GM23248 (cell line): ENCODE measurements around the gene NOS1AP. TPM values are rescaled to one million over a fixed set of nuclear protein-coding genes. Genes with fewer than 3 reads are reported as not detected.

ENCODE experiments used
- DNase-seq: peaks from one replicate; pipeline ENCODE4 v3.0.0-alpha.2; 2015
- H2AFZ ChIP-seq: fragments of 200-600 bp; sonication (generic); 2 replicates; pipeline ENCODE4 v1.6.1; 2016; ENCODE audit warnings: antibody characterized with exemption
- H3F3A ChIP-seq: fragments of 200-600 bp; sonication (generic); 2 replicates; pipeline ENCODE4 v1.6.1; 2016; ENCODE audit warnings: mild to moderate bottlenecking, antibody characterized with exemption, mixed run types; ENCODE audit not compliant: insufficient read depth
- H3K27ac ChIP-seq: fragments of 200-600 bp; sonication (generic); 2 replicates; pipeline ENCODE4 v1.5.1; 2016; ENCODE audit warnings: mild to moderate bottlenecking
- H3K27me3 ChIP-seq: fragments of 200-600 bp; sonication (generic); replicated peaks from 2 replicates; pipeline ENCODE4 v1.6.1; 2016; ENCODE audit warnings: mild to moderate bottlenecking; ENCODE audit not compliant: insufficient read depth
- H3K36me3 ChIP-seq: fragments of 200-600 bp; sonication (generic); 2 replicates; pipeline ENCODE4 v1.6.1; 2016; ENCODE audit warnings: low read depth, mild to moderate bottlenecking
- H3K4me1 ChIP-seq: fragments of 200-600 bp; sonication (generic); 2 replicates; pipeline ENCODE4 v1.6.1; 2016; ENCODE audit warnings: mild to moderate bottlenecking; ENCODE audit not compliant: insufficient read depth
- H3K4me2 ChIP-seq: fragments of 200-600 bp; sonication (generic); one replicate; pipeline ENCODE4 v1.6.1; 2016; ENCODE audit warnings: mild to moderate bottlenecking; ENCODE audit not compliant: unreplicated experiment
- H3K4me3 ChIP-seq: fragments of 200-600 bp; sonication (generic); 2 replicates; pipeline ENCODE4 v1.5.1; 2016; ENCODE audit warnings: mild to moderate bottlenecking
- H3K79me2 ChIP-seq: fragments of 200-600 bp; sonication (generic); 2 replicates; pipeline ENCODE4 v1.6.1; 2016; ENCODE audit warnings: mild to moderate bottlenecking; ENCODE audit not compliant: insufficient read depth
- H3K9ac ChIP-seq: fragments of 200-600 bp; sonication (generic); 2 replicates; pipeline ENCODE4 v1.6.1; 2016; ENCODE audit warnings: mild to moderate bottlenecking
- H3K9me2 ChIP-seq: fragments of 200-600 bp; sonication (generic); 2 replicates; pipeline ENCODE4 v1.6.1; 2016; ENCODE audit warnings: mixed run types, mild to moderate bottlenecking, moderate library complexity; ENCODE audit not compliant: insufficient read depth
- H3K9me3 ChIP-seq: fragments of 200-600 bp; sonication (generic); one replicate; pipeline ENCODE4 v1.6.1; 2017; ENCODE audit warnings: low read depth
- H4K20me1 ChIP-seq: fragments of 200-600 bp; sonication (generic); 2 replicates; pipeline ENCODE4 v1.6.0; 2016; ENCODE audit not compliant: insufficient read depth
- EZH2 ChIP-seq: fragments of 200-600 bp; sonication (generic); IDR thresholded peaks from 2 replicates; pipeline ENCODE4 v1.6.1; 2018; ENCODE audit warnings: antibody characterized with exemption, mild to moderate bottlenecking; ENCODE audit not compliant: insufficient read depth, poor library complexity, severe bottlenecking
- EZH2phosphoT487 ChIP-seq: fragments of 200-600 bp; sonication (generic); IDR thresholded peaks from 2 replicates; pipeline ENCODE4 v1.6.1; 2018; ENCODE audit warnings: antibody characterized with exemption, moderate library complexity, mild to moderate bottlenecking, low read depth; ENCODE audit not compliant: insufficient read depth
- WGBS, 2 experiments: methylation state at CpG; one replicate each; pipeline ENCODE4 v1.1.6; 2015 to 2017; ENCODE audit warnings: low lambda C conversion rate in 2 of 2, low coverage in 1 of 2; ENCODE audit errors: missing lambda C conversion rate in 2 of 2; 5-methylcytosine and 5-hydroxymethylcytosine counted together
- in situ Hi-C: fragments of 300-500 bp; cut with MboI; formaldehyde crosslinking; loops from 2 replicates; pipeline ENCODE4 v1.15.0; 2020
- polyA plus RNA-seq: library from polyadenylated mRNA; unstranded; fragments of >200 nt; fragmentation: Nextera tagmentation; extraction: Ambion mirVana; gene quantifications from 2 replicates; pipeline ENCODE4 v1.2.1, GENCODE V29; 2016
- total RNA-seq: library from RNA; depleted of rRNA; stranded (reverse); fragments of >200 nt; shearing (Covaris generic); gene quantifications from 2 replicates; pipeline ENCODE4 v1.2.3, GENCODE V29; 2014

NOS1AP gene
- total and polyA plus RNA-seq, 2 experiments from 2014 or later, result 0.18 TPM; not detected in 1

- in situ Hi-C loops, result no loop called here
- Histone ChIP-seq H3K9ac (no peak overlapping the region), H3K79me2 (no peaks in the 10 kb centered on the region), H3K9me2 (no peaks in the 10 kb centered on the region), H3K4me2 (no peak overlapping the region), H2AFZ (no peak overlapping the region), H3K27ac (no peak overlapping the region), H3K4me1 (peaks cover under 1% of the 10 kb centered on the region), H3K27me3 (no peaks in the 10 kb centered on the region), H3K4me3 (no peak overlapping the region), H3F3A (peaks cover 1% of the 10 kb centered on the region; the same call in 1 of the 2 replicates), H4K20me1 (no peaks in the 10 kb centered on the region), H3K36me3 (no peaks in the 10 kb centered on the region), H3K9me3 (no peaks in the 10 kb centered on the region)
- DNase-seq, result no peak
- TF ChIP-seq EZH2phosphoT487 (no peak), EZH2 (no peak)
- 59 to 65% methylated on average over 2 of the region's 2 CpGs for WGBS, 2 experiments
Observed at GRCh38 chr1:162229549-162229948, 160.1 kb downstream of the NOS1AP start.

GRCh38 chr1:162230096-162230495 lies 160.6 kb downstream of the NOS1AP start:
- Histone ChIP-seq H3K4me3 (no peak overlapping the region), H3K27me3 (no peaks in the 10 kb centered on the region), H3K9ac (no peak overlapping the region), H3F3A (peaks cover 7% of the 10 kb centered on the region; the same call in 1 of the 2 replicates), H3K36me3 (no peaks in the 10 kb centered on the region), H3K79me2 (no peaks in the 10 kb centered on the region), H3K4me2 (no peak overlapping the region), H3K9me2 (no peaks in the 10 kb centered on the region), H4K20me1 (no peaks in the 10 kb centered on the region), H3K27ac (no peak overlapping the region), H3K9me3 (no peaks in the 10 kb centered on the region), H3K4me1 (peaks cover 6% of the 10 kb centered on the region), H2AFZ (no peak overlapping the region)
- DNase-seq, result peak; percentile 23
- TF ChIP-seq EZH2phosphoT487 (no peak), EZH2 (no peak)
- 33 to 55% methylated on average over 3 of the region's 3 CpGs for WGBS, 2 experiments
- in situ Hi-C loops, result no loop called here

- no peak overlapping the region for H3K27ac ChIP-seq
- WGBS, 2 experiments, result 62 to 63% methylated on average over 3 of the region's 3 CpGs
- no peak for DNase-seq
- TF ChIP-seq EZH2, result no peak
- no peak for TF ChIP-seq EZH2phosphoT487
- H3K9ac ChIP-seq, result no peak overlapping the region
- no peaks in the 10 kb centered on the region for H3K9me3 ChIP-seq
- H3K27me3 ChIP-seq, result no peaks in the 10 kb centered on the region
- no peak overlapping the region for H3K4me3 ChIP-seq
- no peak overlapping the region for H3K4me2 ChIP-seq
- no peaks in the 10 kb centered on the region for H3K36me3 ChIP-seq
- H2AFZ ChIP-seq, result no peak overlapping the region
- no peaks in the 10 kb centered on the region for H3K9me2 ChIP-seq
- H3F3A ChIP-seq, result peaks cover 11% of the 10 kb centered on the region; the same call in 1 of the 2 replicates
- peaks cover 10% of the 10 kb centered on the region for H3K4me1 ChIP-seq
- no peaks in the 10 kb centered on the region for H4K20me1 ChIP-seq
- no peaks in the 10 kb centered on the region for H3K79me2 ChIP-seq
- in situ Hi-C loops, result no loop called here
Observed at GRCh38 chr1:162230517-162230916, 161.0 kb downstream of the NOS1AP start.

GRCh38 chr1:162232034-162232711 lies 162.7 kb downstream of the NOS1AP start:
- WGBS, 2 experiments, result 83 to 99% methylated on average over 3 of the region's 3 CpGs
- no peaks in the 10 kb centered on the region for H3K27me3 ChIP-seq
- no peak overlapping the region for H3K9ac ChIP-seq
- peaks cover 19% of the 10 kb centered on the region for H3K4me1 ChIP-seq
- no peak overlapping the region for H3K27ac ChIP-seq
- in situ Hi-C loops, result no loop called here
- no peaks in the 10 kb centered on the region for H3K79me2 ChIP-seq
- DNase-seq, result no peak
- peaks cover 21% of the 10 kb centered on the region for H3F3A ChIP-seq
- no peaks in the 10 kb centered on the region for H3K9me3 ChIP-seq
- no peak overlapping the region for H2AFZ ChIP-seq
- H3K36me3 ChIP-seq, result no peaks in the 10 kb centered on the region
- H3K4me3 ChIP-seq, result no peak overlapping the region
- TF ChIP-seq EZH2 (no peak), EZH2phosphoT487 (no peak)
- no peak overlapping the region for H3K4me2 ChIP-seq
- H4K20me1 ChIP-seq, result no peaks in the 10 kb centered on the region
- H3K9me2 ChIP-seq, result no peaks in the 10 kb centered on the region
